CMK (cell line): ENCODE measurements around the gene PDE4D.

Experiments used
- DNase-seq: peaks from one replicate; pipeline ENCODE4 v3.0.0-alpha.2; 2010; ENCODE audit warnings: low read depth

PDE4D gene

GRCh38 chr5:59544573-59544972, 349.0 kb downstream of the PDE4D start:
- DNase-seq: no peak

DNA sequence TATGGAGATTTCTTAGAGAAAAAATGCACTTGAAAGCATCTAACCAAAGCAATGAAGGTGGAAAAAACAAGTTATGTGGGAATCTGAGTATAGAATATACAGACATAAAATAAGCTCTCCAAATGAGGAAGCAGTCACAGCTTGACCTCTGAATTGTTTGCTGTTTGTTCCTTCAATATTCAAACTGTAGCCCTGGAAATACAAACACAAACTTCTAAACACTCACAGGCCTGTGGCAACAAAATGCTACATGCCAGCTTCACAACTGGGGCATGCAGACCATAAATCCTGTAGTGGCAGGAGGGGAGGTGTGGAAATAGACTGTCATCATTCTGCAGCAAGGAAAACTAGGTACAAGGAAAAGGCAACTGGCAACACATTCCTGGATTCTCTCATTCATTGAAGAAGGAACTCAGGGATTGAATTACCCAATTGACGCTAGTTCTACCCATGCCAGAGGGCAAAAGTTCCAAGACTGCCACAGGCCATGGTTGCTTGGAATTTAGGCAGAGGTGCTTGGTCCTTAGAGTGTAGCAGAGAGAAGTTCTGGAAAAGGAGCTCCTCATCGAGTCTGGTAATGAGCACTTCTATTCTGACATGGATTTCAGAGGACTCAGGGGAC, 349.6 kb downstream of the PDE4D start:
- DNase-seq: no peak

DNA sequence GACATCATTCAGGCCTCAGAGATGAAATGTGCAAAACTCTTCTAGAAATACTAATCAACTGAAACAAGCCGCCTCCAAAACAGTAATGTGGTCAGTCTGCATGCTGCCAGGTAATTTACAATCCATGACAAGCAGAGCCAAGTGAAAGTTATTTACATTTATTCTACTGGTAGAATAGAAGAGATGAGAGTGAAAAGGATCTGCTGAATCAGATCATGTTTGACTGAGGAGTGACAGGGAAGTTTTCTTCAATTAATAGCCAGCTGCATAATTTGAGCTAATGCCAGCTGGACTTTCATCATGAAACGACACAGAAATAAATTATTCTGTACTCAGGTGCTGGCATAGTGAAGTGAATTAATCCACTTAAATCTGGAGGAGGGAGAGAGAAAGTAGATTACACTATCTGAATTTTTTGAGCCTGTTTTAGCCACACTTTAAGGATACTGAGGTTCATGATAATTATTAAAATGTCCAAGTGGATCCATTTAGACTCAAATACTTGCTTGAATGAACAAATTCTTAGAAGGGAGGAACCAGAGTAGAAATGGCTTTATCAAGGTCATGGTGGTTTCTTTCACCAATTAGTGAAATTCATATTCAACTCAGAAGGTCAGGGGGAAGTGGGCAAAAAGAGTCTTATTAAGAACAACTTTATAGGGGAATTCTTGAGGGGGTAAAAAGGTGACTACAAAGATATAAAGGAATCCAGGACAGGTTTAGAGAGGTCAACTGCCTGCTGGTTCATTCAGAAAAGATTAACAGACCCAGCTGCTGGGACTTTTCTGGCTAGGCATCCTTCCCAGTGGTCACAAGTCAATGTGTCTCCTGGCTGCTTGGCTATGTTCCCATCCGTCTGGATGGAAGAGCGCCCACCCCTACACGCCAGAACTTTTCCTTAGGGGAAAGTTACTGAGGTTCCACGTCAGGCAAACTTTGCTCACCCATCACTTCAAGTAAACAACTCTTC, 350.4 kb downstream of the PDE4D start:
- no peak for DNase-seq

- DNase-seq: no peak
These were observed 351.2 kb downstream of the PDE4D start for GRCh38 chr5:59542306-59542705.

DNA sequence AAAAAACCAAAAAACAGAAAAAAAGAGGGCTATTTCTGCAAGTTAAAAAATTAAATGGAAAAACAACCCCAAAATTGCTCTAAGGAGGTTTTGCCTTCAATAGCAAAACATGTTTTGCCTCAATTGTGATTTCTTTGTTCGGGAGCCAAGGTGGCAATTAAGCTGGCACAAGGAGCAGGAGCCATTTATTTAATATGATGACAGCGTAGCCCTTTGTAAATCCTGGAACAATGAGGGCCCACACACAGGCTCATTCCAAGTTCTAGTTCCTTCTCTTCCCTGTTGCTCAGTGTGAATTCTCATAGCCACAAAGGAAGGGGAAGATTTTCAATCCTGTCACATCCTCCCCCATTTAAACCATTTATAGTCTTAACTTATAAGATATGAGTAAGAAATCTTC, 353.2 kb downstream of the PDE4D start:
- DNase-seq: no peak

- no peak for DNase-seq
These were observed 354.8 kb downstream of the PDE4D start for GRCh38 chr5:59538750-59539121.

- no peak for DNase-seq
These were observed 355.4 kb downstream of the PDE4D start for GRCh38 chr5:59537961-59538749.

DNA sequence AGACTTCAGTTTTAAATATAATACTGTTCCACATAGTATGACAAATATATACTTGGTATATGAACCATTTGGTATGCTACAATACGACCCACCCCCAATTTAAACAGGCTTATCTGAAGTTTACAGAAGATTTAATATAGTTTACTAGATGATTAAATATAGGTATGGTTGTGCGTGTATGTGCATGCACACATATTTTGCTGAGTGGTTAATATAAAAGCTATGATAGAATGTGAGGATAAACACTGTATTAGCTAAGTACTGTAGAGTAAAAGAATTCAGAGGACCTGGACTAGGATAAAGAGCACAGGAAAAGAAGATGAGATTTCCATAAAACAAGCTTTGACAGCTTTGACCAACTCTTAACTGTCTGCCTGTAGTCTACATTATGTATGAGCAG, 356.7 kb downstream of the PDE4D start:
- no peak for DNase-seq

DNA sequence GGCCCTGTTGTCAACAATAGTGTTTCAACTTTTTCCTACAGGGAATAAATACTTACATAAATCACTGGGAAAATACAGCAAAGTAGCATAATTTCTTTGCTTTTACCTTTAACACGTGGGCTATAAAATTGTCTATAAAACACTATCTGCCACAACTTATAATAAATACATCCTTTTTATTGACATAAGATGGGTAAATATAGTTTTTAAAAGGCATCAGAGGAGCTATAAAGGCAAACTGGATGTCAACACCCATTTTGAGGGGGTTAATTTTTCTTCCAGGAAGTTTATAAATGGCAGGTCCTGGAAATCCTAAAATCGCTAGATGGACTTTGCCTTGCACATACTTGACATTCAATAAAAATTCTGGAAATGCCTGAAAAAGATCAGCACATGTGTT, 358.0 kb downstream of the PDE4D start:
- no peak for DNase-seq

- no peak for DNase-seq
These were observed 359.8 kb downstream of the PDE4D start for GRCh38 chr5:59533730-59534108.

GRCh38 chr5:59532979-59533729, 360.4 kb downstream of the PDE4D start:
- no peak for DNase-seq

DNA sequence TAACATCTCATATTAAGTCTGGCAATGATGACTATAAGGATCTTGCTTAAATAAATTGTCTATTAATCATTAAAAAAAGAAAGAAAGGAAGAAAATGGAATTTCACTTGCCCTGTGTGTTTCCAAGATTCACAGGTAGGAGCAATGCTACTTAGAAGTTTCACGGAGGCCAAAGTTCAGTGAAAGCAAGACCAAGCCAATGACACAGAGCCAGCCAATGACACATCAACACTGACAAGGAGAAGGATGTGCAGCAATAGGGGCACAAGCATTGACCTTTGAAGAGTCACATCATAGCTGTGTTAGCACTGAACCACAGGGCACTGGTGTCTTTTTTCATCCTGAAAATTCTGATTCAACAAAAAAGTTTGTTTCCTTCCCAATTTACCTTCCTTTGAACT, 364.3 kb downstream of the PDE4D start:
- no peak for DNase-seq

- no peak for DNase-seq
These were observed 365.2 kb downstream of the PDE4D start for GRCh38 chr5:59528202-59528862.

DNA sequence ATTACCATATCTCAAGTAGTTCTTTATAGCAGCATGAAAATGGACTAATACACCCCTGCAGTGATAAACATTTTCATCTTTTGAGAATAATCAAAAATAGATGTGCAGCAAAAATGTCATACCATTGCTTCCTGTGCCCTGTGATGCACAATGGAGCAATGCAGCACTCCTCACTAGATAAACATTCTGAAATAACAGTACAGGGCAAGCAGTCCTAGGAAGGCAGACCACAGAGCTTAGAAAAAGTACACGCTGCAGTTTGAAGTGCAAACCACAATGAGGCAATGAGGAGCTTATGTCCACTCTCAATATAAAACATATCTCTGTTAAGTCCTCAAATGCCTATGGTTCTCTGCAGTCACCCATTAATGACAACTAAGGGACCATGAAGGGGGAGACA, 367.6 kb downstream of the PDE4D start:
- DNase-seq: no peak

DNA sequence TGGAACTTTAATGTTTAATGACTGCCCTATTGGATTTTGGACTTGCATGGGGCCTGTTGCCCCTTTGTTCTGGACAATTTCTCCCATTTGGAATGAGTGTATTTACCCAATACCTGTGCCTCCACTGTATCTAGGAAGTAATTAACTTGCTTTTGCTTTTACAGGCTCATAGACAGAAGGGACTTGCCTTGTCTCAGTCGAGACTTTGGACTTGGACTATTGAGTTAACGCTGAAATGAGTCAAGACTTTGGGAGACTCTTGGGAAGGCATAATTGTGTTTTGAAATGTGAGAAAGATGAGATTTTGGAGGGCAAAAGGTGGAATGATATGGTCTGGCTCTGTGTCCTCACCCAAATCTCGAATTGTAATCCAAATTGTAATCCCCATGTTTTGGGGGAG, 368.2 kb downstream of the PDE4D start:
- DNase-seq: no peak

- DNase-seq: no peak
These were observed 371.2 kb downstream of the PDE4D start for GRCh38 chr5:59522201-59522831.

- no peak for DNase-seq
These were observed 372.1 kb downstream of the PDE4D start for GRCh38 chr5:59521476-59521875.

DNA sequence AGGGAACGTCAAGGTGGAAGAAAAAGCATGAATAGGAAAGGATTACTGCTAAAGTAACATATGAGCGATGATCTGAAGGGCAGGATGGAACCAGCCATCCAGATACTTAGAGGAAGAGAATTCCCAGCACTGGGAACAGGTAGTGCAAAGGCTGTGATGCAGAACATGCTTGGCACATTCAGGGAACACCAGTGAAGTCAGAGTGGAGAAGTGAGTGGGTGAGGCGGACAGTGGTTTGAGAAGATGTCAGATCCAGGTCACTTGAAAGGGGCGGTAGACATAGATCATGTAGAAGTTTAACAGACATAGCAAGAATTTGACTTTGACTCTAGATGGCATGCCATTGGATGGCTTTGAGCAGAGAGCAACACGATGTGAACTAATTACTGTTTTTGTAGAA, 374.2 kb downstream of the PDE4D start:
- no peak for DNase-seq

- DNase-seq: no peak
These were observed 375.5 kb downstream of the PDE4D start for GRCh38 chr5:59517926-59518585.

- DNase-seq: no peak
These were observed 377.4 kb downstream of the PDE4D start for GRCh38 chr5:59516161-59516560.
